ENCODE results near the gene AKAP4.

- TF ChIP-seq CTCF (IDR thresholded peaks at IDR 0.05): peak in 1 of 3 experiments; percentile 6
- TF ChIP-seq EP300 (IDR thresholded peaks at IDR 0.05): no peak
- TF ChIP-seq POLR2A (IDR thresholded peaks at IDR 0.05; ENCODE audit: low read depth): no peak
- no peak for TF ChIP-seq POLR2AphosphoS5 (IDR thresholded peaks at IDR 0.05)
Observed at GRCh38 chrX:50211510-50211909, 10.7 kb upstream of the AKAP4 start.
